PC-9 (cell line): ENCODE data around the gene CYP20A1. TPM values are rescaled to one million over a fixed set of nuclear protein-coding genes. Genes with fewer than 3 reads are reported as not detected.
A peak's percentile ranks its signal among the peaks of the same experiment; 100 is the strongest.

ENCODE experiments used
- BruUV-seq: library from RNA; stranded (reverse); fragments of 400-500 nt; replicated peaks from 2 replicates; lab custom pipeline; 2021; lab: Mats Ljungman, UMichigan
- CTCF ChIA-PET: fragments of 300-600 bp; sonication (Branson Sonifier 250); formaldehyde crosslinking; loops from one replicate; lab custom pipeline; 2022; ENCODE audit warnings: antibody characterized with exemption; lab: Charles Lee
- POLR2A ChIA-PET: fragments of 300-600 bp; sonication (Branson Sonifier 250); formaldehyde crosslinking; loops from one replicate; lab custom pipeline; 2022; ENCODE audit warnings: antibody characterized with exemption; ENCODE audit not compliant: unreplicated experiment; lab: Charles Lee
- DNase-seq, 2 experiments: peaks; one replicate each; pipeline versions ENCODE4 v3.0.0 to v3.0.0-alpha.2; 2015 to 2022; ENCODE audit warnings: mixed read lengths in 1 of 2
- H2AFZ ChIP-seq: fragments of 200-600 bp; sonication (generic); 2 replicates; pipeline ENCODE4 v1.8.1; 2017; ENCODE audit warnings: antibody characterized with exemption
- H3F3A ChIP-seq: fragments of 200-600 bp; sonication (generic); 2 replicates; pipeline ENCODE4 v1.8.1; 2017; ENCODE audit warnings: antibody characterized with exemption, mild to moderate bottlenecking, low read depth; ENCODE audit not compliant: insufficient read depth
- H3K27ac ChIP-seq: fragments of 200-600 bp; sonication (generic); 2 replicates; pipeline ENCODE4 v1.6.1; 2016; ENCODE audit warnings: mixed run types
- H3K27me3 ChIP-seq: fragments of 200-600 bp; sonication (generic); 2 replicates; pipeline ENCODE4 v1.6.1; 2016; ENCODE audit warnings: low read depth, mixed run types; ENCODE audit not compliant: insufficient read depth
- H3K36me3 ChIP-seq: fragments of 200-600 bp; sonication (generic); 2 replicates; pipeline ENCODE4 v1.6.1; 2016; ENCODE audit warnings: low read depth, mixed run types
- H3K4me1 ChIP-seq: fragments of 200-600 bp; sonication (generic); replicated peaks from 2 replicates; pipeline ENCODE4 v1.6.1; 2016; ENCODE audit warnings: mixed run types; ENCODE audit not compliant: insufficient read depth
- H3K4me2 ChIP-seq: fragments of 200-600 bp; sonication (generic); 2 replicates; pipeline ENCODE4 v1.6.1; 2017; ENCODE audit warnings: mixed run types
- H3K4me3 ChIP-seq: fragments of 200-600 bp; sonication (generic); 2 replicates; pipeline ENCODE4 v1.6.1; 2016; ENCODE audit warnings: mixed run types
- H3K79me2 ChIP-seq: fragments of 200-600 bp; sonication (generic); 2 replicates; pipeline ENCODE4 v1.6.1; 2017; ENCODE audit warnings: low read depth, mixed run types
- H3K9me2 ChIP-seq: fragments of 200-600 bp; sonication (generic); 2 replicates; pipeline ENCODE4 v1.8.1; 2017; ENCODE audit warnings: mild to moderate bottlenecking; ENCODE audit not compliant: insufficient read depth
- H3K9me3 ChIP-seq: fragments of 200-600 bp; sonication (generic); 2 replicates; pipeline ENCODE4 v1.8.1; 2016; ENCODE audit warnings: low read depth; ENCODE audit not compliant: insufficient read depth
- H4K20me1 ChIP-seq: fragments of 200-600 bp; sonication (generic); 2 replicates; pipeline ENCODE4 v1.8.1; 2017; ENCODE audit not compliant: insufficient read depth
- CTCF ChIP-seq: fragments of 200-600 bp; sonication (generic); conservative IDR thresholded peaks from 2 replicates; pipeline ENCODE4 v1.6.1; 2017; ENCODE audit warnings: mixed run types, antibody characterized with exemption, mild to moderate bottlenecking, moderate library complexity
- EZH2 ChIP-seq: fragments of 200-600 bp; sonication (generic); IDR thresholded peaks from 2 replicates; pipeline ENCODE4 v1.8.0; 2017; ENCODE audit warnings: antibody characterized with exemption, low read depth
- intact Hi-C: fragments of 100-400 bp; cut with micrococcal nuclease; formaldehyde crosslinking; loops from one replicate; pipeline ENCODE4 v1.10.0; 2022; ENCODE audit not compliant: unreplicated experiment
- total RNA-seq: library from RNA; stranded (reverse); gene quantifications from 2 replicates; pipeline ENCODE4 v1.2.3, GENCODE V29; 2021

Gene CYP20A1
- total RNA-seq, 1 experiment from 2014 or later: 6.9 TPM

GRCh38 chr2:203326356-203326755, 87.5 kb downstream of the CYP20A1 start:
- no peak for DNase-seq
- TF ChIP-seq CTCF (no peak), EZH2 (no peak)
- peaks cover 31% of the 10 kb centered on the region for H3K79me2 ChIP-seq
- H3K27me3 ChIP-seq: no peaks in the 10 kb centered on the region
- no peak overlapping the region for H3K27ac ChIP-seq
- POLR2A ChIA-PET: no interaction called here
- no peaks in the 10 kb centered on the region for H3K36me3 ChIP-seq
- no peak overlapping the region for H3K4me3 ChIP-seq
- CTCF ChIA-PET: no interaction called here
- no peaks in the 10 kb centered on the region for H4K20me1 ChIP-seq
- no peaks in the 10 kb centered on the region for H3K9me3 ChIP-seq
- H3K9me2 ChIP-seq: no peaks in the 10 kb centered on the region
- intact Hi-C loops: no loop called here
- H3K4me1 ChIP-seq: peaks cover 17% of the 10 kb centered on the region
- no peak overlapping the region for H3K4me2 ChIP-seq
- 0 out of 2 replicates have a peak, but pooled peaks cover 7% of the 10 kb centered on the region for H3F3A ChIP-seq
- BruUV-seq: no TSS peak
- H2AFZ ChIP-seq: no peak overlapping the region

GRCh38 chr2:203327582-203327900, 88.7 kb downstream of the CYP20A1 start:
- DNase-seq: no peak
- peak overlapping the region; percentile 78 for H3K4me3 ChIP-seq
- TF ChIP-seq EZH2: no peak
- no peak for TF ChIP-seq CTCF
- H3K9me3 ChIP-seq: no peaks in the 10 kb centered on the region
- H3K36me3 ChIP-seq: no peaks in the 10 kb centered on the region
- H3K4me1 ChIP-seq: peaks cover 17% of the 10 kb centered on the region
- ChIA-PET POLR2A (no interaction called here), CTCF (no interaction called here)
- no TSS peak for BruUV-seq
- H2AFZ ChIP-seq: peak overlapping the region; percentile 94
- H3K9me2 ChIP-seq: no peaks in the 10 kb centered on the region
- peak overlapping the region; percentile 75 for H3K4me2 ChIP-seq
- no peaks in the 10 kb centered on the region for H4K20me1 ChIP-seq
- peaks cover 43% of the 10 kb centered on the region for H3K79me2 ChIP-seq
- H3F3A ChIP-seq: 0 out of 2 replicates have a peak, but pooled peaks cover 7% of the 10 kb centered on the region
- H3K27me3 ChIP-seq: no peaks in the 10 kb centered on the region
- intact Hi-C loops: no loop called here
- no peak overlapping the region for H3K27ac ChIP-seq

GRCh38 chr2:203327901-203328759, 89.3 kb downstream of the CYP20A1 start, which contains the start of gene ABI2:
Gene ABI2, plus strand, starts transcription at chr2:203328394. Its CDS starts 121 bp downstream, at chr2:203328515.
- peak within 1 kb of the TSS; percentile 78 for H3K4me3 ChIP-seq
- ChIA-PET CTCF (interaction anchor here (0.7 kb wide), 1 partner anchor 1948 kb away, joined by 6 read pairs; no protein-coding TSS in a partner anchor), POLR2A (no interaction called here)
- H2AFZ ChIP-seq: peak within 1 kb of the TSS; percentile 94
- intact Hi-C loops: no loop called here
- DNase-seq: peak; percentile 43 to 83
- peak within 1 kb of the TSS; percentile 85 for H3K4me2 ChIP-seq
- TF ChIP-seq CTCF (no peak), EZH2 (no peak)
- H3K27me3 ChIP-seq: no peaks in the 10 kb centered on the region
- no peaks in the 10 kb centered on the region for H4K20me1 ChIP-seq
- H3K27ac ChIP-seq: no peak within 1 kb of the TSS
- H3K9me3 ChIP-seq: no peaks in the 10 kb centered on the region
- peaks cover 47% of the 10 kb centered on the region for H3K79me2 ChIP-seq
- H3F3A ChIP-seq: 0 out of 2 replicates have a peak, but pooled peaks cover 7% of the 10 kb centered on the region
- H3K4me1 ChIP-seq: peaks cover 17% of the 10 kb centered on the region
- BruUV-seq: TSS peak; percentile 71
- no peaks in the 10 kb centered on the region for H3K36me3 ChIP-seq
- H3K9me2 ChIP-seq: no peaks in the 10 kb centered on the region
